HepG2 (cell line): Measurements from ENCODE around the gene ZFYVE27. TPM values are rescaled to one million over a fixed set of nuclear protein-coding genes. Genes with fewer than 3 reads are reported as not detected.

Source experiments
- ATAC-seq: fragments of 200-7000 bp; cut with Tn5 transposase; 3 replicates; pipeline ENCODE4 v1.9.1; 2020; ENCODE audit warnings: mild to moderate bottlenecking, moderate library complexity
- BruUV-seq: library from RNA; stranded (reverse); fragments of 400-500 nt; replicated peaks from 2 replicates; lab custom pipeline; 2021; lab: Mats Ljungman, UMichigan
- CTCF ChIA-PET: fragments of 300-600 bp; formaldehyde crosslinking; extraction: SDS; loops from one replicate; lab custom pipeline; 2021; ENCODE audit warnings: low total read pairs, inconsistent platforms, low intra/inter-chr PET ratio; lab: Yijun Ruan, JAX
- POLR2A ChIA-PET: fragments of 350-600 bp; sonication (Branson Sonifier 250); formaldehyde crosslinking; loops from one replicate; lab custom pipeline; 2020; ENCODE audit warnings: antibody characterized with exemption, inconsistent platforms; lab: Yijun Ruan, JAX
- DNase-seq: peaks from one replicate; pipeline ENCODE4 v3.0.0-alpha.2; 2015; ENCODE audit warnings: low spot score
- FAIRE-seq: peaks from 3 replicates; lab custom pipeline; 2011; peaks lifted over from hg19 to GRCh38; lab: Jason Lieb, UNC
- H2AFZ ChIP-seq: one replicate; pipeline ENCODE4 v1.6.1; 2011; ENCODE audit warnings: low read length, inconsistent platforms
- H3K27ac ChIP-seq: fragments of 300-600 bp; 3 replicates; pipeline ENCODE4 v1.8.0; 2011; ENCODE audit warnings: mixed run types, mild to moderate bottlenecking, mixed read lengths, low read length, inconsistent platforms; ENCODE audit not compliant: insufficient read depth; ENCODE audit errors: extremely low read length
- H3K27me3 ChIP-seq, 2 experiments: fragments of 200-600 bp in 1 of 2; 2 replicates in 1 of 2; 3 replicates in 1 of 2; pipeline versions ENCODE4 v1.6.0 to v1.8.0; 2011; ENCODE audit warnings: low read length in 2 of 2, mild to moderate bottlenecking in 2 of 2, moderate library complexity in 2 of 2, inconsistent platforms in 1 of 2; ENCODE audit not compliant: insufficient read depth in 2 of 2, control insufficient read depth in 1 of 2
- H3K36me3 ChIP-seq, 2 experiments: fragments of 200-600 bp in 1 of 2; replicated peaks in 1 of 2; 2 replicates in 1 of 2; 3 replicates in 1 of 2; pipeline versions ENCODE4 v1.5.1 to v1.8.0; 2011; ENCODE audit warnings: low read length in 2 of 2, inconsistent platforms in 1 of 2; ENCODE audit not compliant: insufficient read depth in 2 of 2, control insufficient read depth in 1 of 2
- H3K4me1 ChIP-seq: 2 replicates; pipeline ENCODE4 v1.5.1; 2012; ENCODE audit warnings: low read length, inconsistent platforms; ENCODE audit not compliant: insufficient read depth
- H3K4me2 ChIP-seq: 2 replicates; pipeline ENCODE4 v1.6.0; 2011; ENCODE audit warnings: low read depth, low read length, inconsistent platforms
- H3K4me3 ChIP-seq, 3 experiments: fragments of 200-600 bp in 1 of 3; sonication (generic), shearing (Covaris generic) in 1 of 3; replicated peaks in 1 of 3; 2 replicates each; pipeline ENCODE4 v1.5.1; 2011 to 2016; ENCODE audit warnings: low read length in 3 of 3, inconsistent platforms in 2 of 3, low read depth in 2 of 3, mild to moderate bottlenecking in 2 of 3, control low read depth in 1 of 3, mixed read lengths in 1 of 3; ENCODE audit not compliant: insufficient read depth in 1 of 3
- H3K79me2 ChIP-seq: one replicate; pipeline ENCODE4 v1.6.1; 2011; ENCODE audit warnings: low read length, inconsistent platforms; ENCODE audit not compliant: insufficient read depth
- H3K9ac ChIP-seq: 2 replicates; pipeline ENCODE4 v1.6.0; 2011; ENCODE audit warnings: mild to moderate bottlenecking, low read depth, low read length, inconsistent platforms; ENCODE audit not compliant: insufficient read depth
- H3K9me3 ChIP-seq: 2 replicates; pipeline ENCODE4 v1.5.1; 2012; ENCODE audit warnings: mild to moderate bottlenecking, low read length
- H4K20me1 ChIP-seq: 2 replicates; pipeline ENCODE4 v1.6.0; 2011; ENCODE audit warnings: inconsistent platforms, mild to moderate bottlenecking, low read length, moderate library complexity; ENCODE audit not compliant: insufficient read depth
- CAMTA2 ChIP-seq: sonication (generic); formaldehyde crosslinking; IDR thresholded peaks from 2 replicates; pipeline ENCODE4 v1.4.0; 2020; ENCODE audit warnings: mild to moderate bottlenecking, missing genetic modification reagents, borderline replicate concordance
- FOXP4 ChIP-seq: sonication (generic); formaldehyde crosslinking; IDR thresholded peaks from 2 replicates; pipeline ENCODE4 v1.4.0; 2020; ENCODE audit warnings: missing genetic modification reagents
- IRF9 ChIP-seq: sonication (generic); formaldehyde crosslinking; IDR thresholded peaks from 2 replicates; pipeline ENCODE4 v1.8.0; 2022; ENCODE audit warnings: missing genetic modification reagents, mild to moderate bottlenecking, borderline replicate concordance
- ZSCAN5A ChIP-seq: sonication (generic); formaldehyde crosslinking; IDR thresholded peaks from 2 replicates; pipeline ENCODE4 v1.8.0; 2022; ENCODE audit warnings: mild to moderate bottlenecking, missing genetic modification reagents, borderline replicate concordance
- WGBS: methylation state at CpG from one replicate; pipeline ENCODE4 v1.1.6; 2017; ENCODE audit warnings: low lambda C conversion rate; 5-methylcytosine and 5-hydroxymethylcytosine counted together
- in situ Hi-C: cut with HindIII; loops from 2 replicates; pipeline ENCODE4 v1.10.0; 2017; ENCODE audit warnings: low pct_unique_long_range_greater_than_20kb; ENCODE audit not compliant: extremely low pct_ligation_motif_present
- intact Hi-C: fragments of 100-400 bp; cut with micrococcal nuclease; formaldehyde crosslinking; loops from one replicate; pipeline ENCODE4 v1.10.0; 2022; ENCODE audit not compliant: unreplicated experiment
- polyA plus RNA-seq, 8 experiments: library from polyadenylated mRNA; depleted of rRNA in 3 of 8; stranded (reverse) in 7 of 8; unstranded in 1 of 8; fragments of >200 nt; fragmentation: Illumina TruSeq in 4 of 8; extraction: Trizol in 4 of 8; gene quantifications; 2 replicates each; pipeline versions ENCODE4 v1.2.1 to v1.2.3, GENCODE V29; 2011 to 2016; ENCODE audit warnings: low read depth in 4 of 8, missing spikeins in 1 of 8, mixed read lengths in 1 of 8; ENCODE audit not compliant: insufficient read depth in 1 of 8
- total RNA-seq, 5 experiments: library from RNA; depleted of rRNA; stranded (reverse); fragments of >200 nt; fragmentation: Illumina TruSeq; extraction: Trizol; gene quantifications; 2 replicates each; pipeline ENCODE4 v1.2.3, GENCODE V29; 2016; ENCODE audit warnings: low read depth in 1 of 5
- TF ChIP-seq, protein P1 (sequence below): sonication (generic); formaldehyde crosslinking; IDR thresholded peaks from 2 replicates; pipeline ENCODE4 v1.5.0; 2020; ENCODE audit warnings: mild to moderate bottlenecking, missing genetic modification reagents

Gene ZFYVE27
- total and polyA plus RNA-seq, 2 of the 13 experiments (the other 11 are each of a cell fraction or from before 2014, with no cell fraction given) = 19.7 to 20.5 TPM

- TF ChIP-seq CAMTA2 (CRISPR knock-in tag) (no peak), FOXP4 (no peak)
- TF ChIP-seq, protein P1, sequence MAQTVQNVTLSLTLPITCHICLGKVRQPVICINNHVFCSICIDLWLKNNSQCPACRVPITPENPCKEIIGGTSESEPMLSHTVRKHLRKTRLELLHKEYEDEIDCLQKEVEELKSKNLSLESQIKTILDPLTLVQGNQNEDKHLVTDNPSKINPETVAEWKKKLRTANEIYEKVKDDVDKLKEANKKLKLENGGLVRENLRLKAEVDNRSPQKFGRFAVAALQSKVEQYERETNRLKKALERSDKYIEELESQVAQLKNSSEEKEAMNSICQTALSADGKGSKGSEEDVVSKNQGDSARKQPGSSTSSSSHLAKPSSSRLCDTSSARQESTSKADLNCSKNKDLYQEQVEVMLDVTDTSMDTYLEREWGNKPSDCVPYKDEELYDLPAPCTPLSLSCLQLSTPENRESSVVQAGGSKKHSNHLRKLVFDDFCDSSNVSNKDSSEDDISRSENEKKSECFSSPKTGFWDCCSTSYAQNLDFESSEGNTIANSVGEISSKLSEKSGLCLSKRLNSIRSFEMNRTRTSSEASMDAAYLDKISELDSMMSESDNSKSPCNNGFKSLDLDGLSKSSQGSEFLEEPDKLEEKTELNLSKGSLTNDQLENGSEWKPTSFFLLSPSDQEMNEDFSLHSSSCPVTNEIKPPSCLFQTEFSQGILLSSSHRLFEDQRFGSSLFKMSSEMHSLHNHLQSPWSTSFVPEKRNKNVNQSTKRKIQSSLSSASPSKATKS (CRISPR knock-in tag) = no peak
These were observed 25.9 kb downstream of the ZFYVE27 start (continued) for GRCh38 chr10:97762816-97763215.

GRCh38 chr10:97763411-97763810 is 26.5 kb downstream of the ZFYVE27 start:
- H3K79me2 ChIP-seq = no peaks in the 10 kb centered on the region

More at GRCh38 chr10:97763411-97763810, 26.5 kb downstream of the ZFYVE27 start:
- Histone ChIP-seq H3K4me1 (peaks cover 49% of the 10 kb centered on the region), H3K36me3 (peaks cover 6 to 23% of the 10 kb centered on the region in 2 experiments; a peak in 4 of 5 replicates), H3K27ac (no peak overlapping the region), H3K4me2 (peak overlapping the region; percentile 23; the same call in 1 of the 2 replicates), H3K27me3 (no peaks in the 10 kb centered on the region), H3K9me3 (no peaks in the 10 kb centered on the region), H3K9ac (no peak overlapping the region), H3K4me3 (no peak overlapping the region), H4K20me1 (no peaks in the 10 kb centered on the region), H2AFZ (no peak overlapping the region)
- in situ Hi-C loops (no loop called here), intact Hi-C loops (no loop called here)
- DNase-seq (no peak), ATAC-seq (no peak), FAIRE-seq (peak; percentile 26)
- BruUV-seq = no TSS peak
- WGBS = 96% methylated on average over 1 of the region's 2 CpGs
- TF ChIP-seq IRF9 (CRISPR knock-in tag) = no peak
- TF ChIP-seq ZSCAN5A = 0 out of 2 replicates have a peak, but pooled peaks have one; percentile 23
- CTCF ChIA-PET = no interaction called here
- POLR2A ChIA-PET = interaction anchor here (0.7 to 2.1 kb wide), 6 partner anchors 12 to 106 kb away, joined by 3 to 8 read pairs (median 4); partner anchors contain the start of gene ZFYVE27
